Dermis blood vessel endothelial cell (primary cell): ENCODE measurements around the gene SNORC. TPM values are rescaled to one million over a fixed set of nuclear protein-coding genes. Genes with fewer than 3 reads are reported as not detected.

Experiments used
- DNase-seq: peaks from one replicate; pipeline ENCODE4 v3.0.0; 2010
- total RNA-seq: library from RNA; depleted of rRNA; stranded (reverse); fragments of >200 nt; gene quantifications from 2 replicates; pipeline ENCODE4 v1.2.3, GENCODE V29; 2014

Gene SNORC
- total RNA-seq, 1 donor from 2014 or later = 0.34 TPM

GRCh38 chr2:232883116-232883721, 13.2 kb downstream of the SNORC start:
- DNase-seq = no peak

DNA sequence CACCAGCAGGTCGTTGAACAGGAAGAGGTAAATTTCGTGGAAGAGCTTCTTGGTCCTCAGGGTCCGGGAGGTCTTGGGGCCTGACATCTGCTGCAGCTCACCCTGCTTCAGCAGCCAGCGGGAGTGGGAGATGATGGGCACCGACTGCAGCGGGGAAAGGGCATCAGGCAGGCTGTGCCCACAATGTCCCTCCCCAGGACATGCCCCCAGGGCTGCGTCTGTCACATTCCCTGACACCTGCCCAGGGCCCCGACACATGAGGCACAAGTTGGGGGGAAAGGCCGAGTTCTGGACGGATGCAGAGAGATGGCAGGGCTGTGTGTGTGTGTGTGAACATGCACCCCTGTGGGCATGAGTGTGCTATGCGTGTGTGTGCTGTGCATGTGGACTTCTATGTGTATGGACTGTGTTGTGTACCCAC, 13.9 kb downstream of the SNORC start:
- no peak for DNase-seq

DNA sequence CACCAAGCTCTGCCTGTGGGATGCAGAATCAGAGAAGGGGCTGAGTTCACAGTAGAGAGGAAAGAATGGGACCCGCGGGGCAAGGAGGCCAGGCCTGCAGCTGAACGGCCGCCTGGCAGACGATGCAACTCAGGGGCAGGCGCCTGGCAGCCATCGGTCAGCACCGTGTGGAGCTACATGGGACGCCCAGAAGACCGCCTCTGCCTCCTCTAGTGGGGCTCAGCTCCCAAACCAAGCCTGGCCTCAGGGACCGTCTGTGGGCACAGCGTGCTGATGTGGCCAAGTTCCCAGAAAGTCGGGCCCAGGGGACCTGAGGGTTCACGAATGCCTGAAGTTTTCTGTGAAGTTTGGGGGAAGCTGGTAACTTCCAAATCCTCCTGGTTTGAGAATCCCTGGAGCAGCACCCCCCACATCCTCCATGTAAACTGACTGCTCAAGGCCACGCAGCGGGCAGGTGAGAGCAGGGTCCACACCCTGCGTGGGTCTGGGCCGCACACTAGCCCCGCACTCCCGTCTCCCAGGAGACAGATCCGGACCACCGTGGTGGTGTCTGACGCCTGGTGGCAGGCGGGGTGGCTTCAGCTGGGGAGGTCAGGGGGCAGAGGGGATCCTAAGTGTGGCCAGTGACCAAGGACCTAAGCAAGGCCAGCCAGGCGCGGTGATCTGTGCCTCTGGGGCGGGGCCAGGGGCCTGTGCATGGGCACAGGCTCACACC, 14.6 kb downstream of the SNORC start:
- no peak for DNase-seq

- DNase-seq = no peak
Measured at GRCh38 chr2:232885264-232885961, 15.3 kb downstream of the SNORC start.

DNA sequence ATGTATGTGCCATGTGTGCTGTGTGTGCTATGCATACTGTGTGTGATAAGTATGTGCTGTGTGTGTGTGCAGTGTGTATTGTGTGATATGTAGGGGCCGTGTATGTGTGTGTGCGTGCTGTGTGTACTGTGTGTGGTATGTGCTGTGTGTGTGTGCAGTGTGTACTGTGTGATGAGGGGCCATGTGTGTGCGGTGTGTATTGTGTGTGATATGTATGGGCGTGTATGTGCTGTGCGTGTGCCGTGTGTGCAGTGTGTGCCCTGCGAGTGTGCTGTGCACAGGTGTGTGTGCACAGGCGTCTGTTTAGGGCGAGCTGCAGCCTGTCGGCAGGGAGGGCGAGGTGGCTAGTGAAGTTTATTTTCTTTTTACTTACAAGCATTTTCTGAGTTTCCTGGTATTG, 16.1 kb downstream of the SNORC start:
- DNase-seq = no peak

DNA sequence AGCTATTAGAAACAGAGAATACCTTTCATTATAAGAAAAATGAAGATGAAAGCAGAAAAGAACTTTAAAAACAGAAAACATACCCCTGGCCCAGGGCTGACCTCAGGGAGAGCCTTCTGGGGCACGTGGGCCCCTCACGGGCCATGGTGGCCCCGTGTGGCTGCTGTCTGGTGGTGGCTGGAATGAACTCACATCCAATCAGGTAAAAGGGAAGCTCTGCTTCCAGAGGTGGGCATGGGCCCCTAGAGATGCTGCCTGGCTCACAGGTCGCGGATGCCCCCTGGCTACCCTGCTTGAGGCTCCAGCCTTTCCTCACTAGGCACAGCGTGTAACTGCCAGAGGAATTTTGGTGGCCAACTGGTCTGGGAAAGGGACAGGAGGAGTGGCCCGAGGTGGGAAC, 16.6 kb downstream of the SNORC start:
- no peak for DNase-seq

GRCh38 chr2:232887171-232887850, 17.2 kb downstream of the SNORC start:
- DNase-seq = peak; percentile 19

- DNase-seq = no peak
Measured at GRCh38 chr2:232888099-232888836, 18.2 kb downstream of the SNORC start.

- DNase-seq = no peak
Measured at GRCh38 chr2:232888839-232889529, 18.9 kb downstream of the SNORC start.

DNA sequence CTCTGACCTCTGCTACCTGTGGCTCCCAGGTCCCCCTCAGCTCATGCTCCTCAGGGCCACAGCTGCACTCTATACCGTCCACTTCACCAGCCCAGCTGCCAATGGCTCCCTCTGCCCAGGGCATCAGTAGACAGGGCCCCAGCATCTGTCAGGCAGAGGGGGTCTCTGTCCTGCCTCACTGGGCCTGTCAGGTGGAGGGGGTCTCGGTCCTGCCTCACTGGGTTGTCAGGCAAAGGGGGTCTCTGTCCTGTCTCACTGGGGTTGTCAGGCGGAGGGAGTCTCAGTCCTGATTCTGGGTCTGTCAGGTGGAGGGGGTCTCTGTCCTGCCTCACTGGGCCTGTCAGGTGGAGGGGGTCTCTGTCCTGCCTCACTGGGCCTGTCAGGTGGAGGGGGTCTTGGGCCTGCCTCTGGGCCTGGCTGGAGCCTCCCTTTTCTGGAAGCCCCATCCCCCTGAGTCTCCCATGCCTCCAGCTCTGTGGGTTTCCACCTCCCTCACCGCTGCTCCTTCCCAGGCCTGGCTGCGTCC, 19.9 kb downstream of the SNORC start:
- no peak for DNase-seq

DNA sequence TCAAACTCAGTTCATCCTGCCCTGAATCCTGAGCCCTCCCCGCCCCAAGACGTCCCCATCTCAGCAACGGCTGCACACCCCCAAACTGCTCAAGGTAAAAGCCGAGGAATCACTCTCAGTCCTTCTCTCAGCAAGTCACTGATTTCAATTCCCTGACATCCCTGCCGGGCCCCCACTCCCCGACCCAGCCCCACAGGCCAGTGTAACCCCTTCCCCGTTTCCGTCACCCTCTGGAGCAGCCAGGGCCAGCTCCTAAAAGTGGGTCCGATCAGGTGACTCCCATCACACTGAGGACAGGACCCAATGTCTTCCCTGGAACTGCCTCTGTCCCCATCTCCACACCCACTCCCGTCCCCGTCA, 20.5 kb downstream of the SNORC start:
- no peak for DNase-seq

- DNase-seq = peak; percentile 29
Measured at GRCh38 chr2:232890896-232891601, 21.0 kb downstream of the SNORC start.

DNA sequence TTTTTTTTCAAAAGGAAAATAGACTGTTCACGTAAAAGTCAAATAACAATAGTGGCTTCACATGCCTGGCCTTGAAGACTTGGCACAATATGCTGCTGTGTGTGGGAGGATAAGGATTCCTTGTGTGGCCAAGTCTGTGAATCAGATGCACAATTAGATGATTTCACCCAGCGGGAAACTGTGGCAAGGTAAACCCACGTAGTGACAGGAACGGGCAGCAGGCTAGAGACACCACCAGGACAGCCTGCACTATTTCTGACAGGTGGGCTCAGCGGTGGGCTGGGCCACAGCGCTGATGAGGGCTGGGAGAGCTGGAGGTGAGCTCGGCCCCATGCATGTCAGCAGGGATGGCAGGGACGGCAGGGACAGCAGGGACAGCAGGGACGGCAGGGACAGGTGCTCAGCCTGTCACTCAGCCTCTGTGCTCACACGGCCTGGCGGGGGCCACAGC, 21.6 kb downstream of the SNORC start:
- DNase-seq = peak; percentile 71

DNA sequence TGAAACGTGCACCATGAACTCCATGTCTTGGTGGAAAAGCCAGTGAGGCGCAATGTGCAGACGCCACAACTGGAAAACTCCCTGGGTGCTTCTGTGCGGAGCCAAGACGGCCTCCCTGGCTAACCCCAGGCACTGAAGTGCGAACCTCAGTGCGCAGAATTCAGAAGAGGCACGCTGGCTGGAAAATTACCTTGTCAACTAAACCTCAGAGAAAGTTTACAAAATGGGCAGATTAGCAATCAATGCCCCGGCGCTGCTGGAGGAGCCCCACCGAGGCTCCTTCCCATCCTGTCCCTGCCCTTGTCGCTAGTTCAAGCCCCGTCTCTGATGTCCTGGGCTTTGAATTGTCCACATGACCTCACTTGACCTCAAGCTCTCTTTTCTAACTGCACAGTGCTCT, 22.2 kb downstream of the SNORC start:
- DNase-seq = no peak

GRCh38 chr2:232892843-232893242, 22.8 kb downstream of the SNORC start:
- no peak for DNase-seq

- no peak for DNase-seq
Measured at GRCh38 chr2:232893834-232894233, 23.8 kb downstream of the SNORC start.

- DNase-seq = no peak
Measured at GRCh38 chr2:232894251-232894650, 24.2 kb downstream of the SNORC start.

- no peak for DNase-seq
Measured at GRCh38 chr2:232894746-232895145, 24.7 kb downstream of the SNORC start.

GRCh38 chr2:232896111-232896510, 26.0 kb downstream of the SNORC start:
- no peak for DNase-seq

GRCh38 chr2:232896720-232897597, 26.9 kb downstream of the SNORC start:
- no peak for DNase-seq
